HepG2 (cell line): ENCODE data around the gene ELP5. TPM values are rescaled to one million over a fixed set of nuclear protein-coding genes. Genes with fewer than 3 reads are reported as not detected.
A peak's percentile ranks its signal among the peaks of the same experiment; 100 is the strongest.

Experiments
- CEBPB ChIP-seq: IDR thresholded peaks from 2 replicates; pipeline ENCODE4 v1.6.1; 2011; ENCODE audit warnings: low read depth, low read length, improper control_type of control experiment, borderline replicate concordance
- ERF ChIP-seq: IDR thresholded peaks from 2 replicates; pipeline ENCODE4 v1.6.1; 2018; ENCODE audit warnings: missing biosample characterization, missing genetic modification reagents
- GLI4 ChIP-seq: sonication (generic); formaldehyde crosslinking; IDR thresholded peaks from 2 replicates; pipeline ENCODE4 v1.5.1; 2020; ENCODE audit warnings: missing genetic modification reagents, mild to moderate bottlenecking, moderate library complexity, borderline replicate concordance
- MAFK ChIP-seq, 2 experiments: IDR thresholded peaks in 1 of 2; conservative IDR thresholded peaks in 1 of 2; 2 replicates each; pipeline ENCODE4 v1.6.1; 2011; ENCODE audit warnings: improper control_type of control experiment in 2 of 2, low read length in 2 of 2
- RAD21 ChIP-seq: fragments of 450-650 bp; formaldehyde crosslinking; IDR thresholded peaks from 2 replicates; pipeline ENCODE4 v1.5.0; 2020; ENCODE audit warnings: mild to moderate bottlenecking
- RFXAP ChIP-seq: sonication (generic); formaldehyde crosslinking; IDR thresholded peaks from 2 replicates; pipeline ENCODE4 v1.4.0; 2020; ENCODE audit warnings: missing genetic modification reagents, borderline replicate concordance
- RXRB ChIP-seq: IDR thresholded peaks from 2 replicates; pipeline ENCODE4 v1.6.1; 2016; ENCODE audit warnings: borderline replicate concordance, missing genetic modification reagents, missing compliant biosample characterization
- SMAD9 ChIP-seq: sonication (generic); formaldehyde crosslinking; IDR thresholded peaks from 2 replicates; pipeline ENCODE4 v1.5.1; 2020; ENCODE audit warnings: mild to moderate bottlenecking, missing genetic modification reagents
- ZNF383 ChIP-seq: sonication (generic); formaldehyde crosslinking; IDR thresholded peaks from 2 replicates; pipeline ENCODE4 v1.4.0; 2020; ENCODE audit warnings: missing genetic modification reagents, mild to moderate bottlenecking, borderline replicate concordance
- ZNF44 ChIP-seq: sonication (generic); formaldehyde crosslinking; IDR thresholded peaks from 2 replicates; pipeline ENCODE4 v1.5.1; 2020; ENCODE audit warnings: mild to moderate bottlenecking, missing genetic modification reagents
- ZNF619 ChIP-seq: sonication (generic); formaldehyde crosslinking; IDR thresholded peaks from 2 replicates; pipeline ENCODE4 v1.4.0; 2020; ENCODE audit warnings: mild to moderate bottlenecking, missing genetic modification reagents
- ZNF850 ChIP-seq: sonication (generic); formaldehyde crosslinking; conservative IDR thresholded peaks from 2 replicates; pipeline ENCODE4 v1.9.0; 2021; ENCODE audit warnings: mild to moderate bottlenecking, missing genetic modification reagents
- polyA plus RNA-seq, 8 experiments: library from polyadenylated mRNA; depleted of rRNA in 3 of 8; stranded (reverse) in 7 of 8; unstranded in 1 of 8; fragments of >200 nt; fragmentation: Illumina TruSeq in 4 of 8; extraction: Trizol in 4 of 8; gene quantifications; 2 replicates each; pipeline versions ENCODE4 v1.2.1 to v1.2.3, GENCODE V29; 2011 to 2016; ENCODE audit warnings: low read depth in 4 of 8, missing spikeins in 1 of 8, mixed read lengths in 1 of 8; ENCODE audit not compliant: insufficient read depth in 1 of 8
- total RNA-seq, 5 experiments: library from RNA; depleted of rRNA; stranded (reverse); fragments of >200 nt; fragmentation: Illumina TruSeq; extraction: Trizol; gene quantifications; 2 replicates each; pipeline ENCODE4 v1.2.3, GENCODE V29; 2016; ENCODE audit warnings: low read depth in 1 of 5
- TF ChIP-seq, protein P1 (sequence below): sonication (generic); formaldehyde crosslinking; IDR thresholded peaks from 2 replicates; pipeline ENCODE4 v1.4.0; 2020; ENCODE audit warnings: missing genetic modification reagents
- TF ChIP-seq, protein P2 (sequence below): IDR thresholded peaks from 2 replicates; pipeline ENCODE4 v1.6.1; 2016; ENCODE audit warnings: missing genetic modification reagents, missing compliant biosample characterization
- TF ChIP-seq, protein P3 (sequence below): sonication (generic); formaldehyde crosslinking; conservative IDR thresholded peaks from 2 replicates; pipeline ENCODE4 v1.4.0; 2020; ENCODE audit warnings: mild to moderate bottlenecking, missing genetic modification reagents, moderate library complexity
- TF ChIP-seq, protein P4 (sequence below): sonication (generic); formaldehyde crosslinking; IDR thresholded peaks from 2 replicates; pipeline ENCODE4 v1.4.0; 2020; ENCODE audit warnings: mild to moderate bottlenecking, missing genetic modification reagents

The ELP5 gene
- total and polyA plus RNA-seq, 2 of the 13 experiments (the other 11 are each of a cell fraction or from before 2014, with no cell fraction given): 67.6 to 69.8 TPM

DNA sequence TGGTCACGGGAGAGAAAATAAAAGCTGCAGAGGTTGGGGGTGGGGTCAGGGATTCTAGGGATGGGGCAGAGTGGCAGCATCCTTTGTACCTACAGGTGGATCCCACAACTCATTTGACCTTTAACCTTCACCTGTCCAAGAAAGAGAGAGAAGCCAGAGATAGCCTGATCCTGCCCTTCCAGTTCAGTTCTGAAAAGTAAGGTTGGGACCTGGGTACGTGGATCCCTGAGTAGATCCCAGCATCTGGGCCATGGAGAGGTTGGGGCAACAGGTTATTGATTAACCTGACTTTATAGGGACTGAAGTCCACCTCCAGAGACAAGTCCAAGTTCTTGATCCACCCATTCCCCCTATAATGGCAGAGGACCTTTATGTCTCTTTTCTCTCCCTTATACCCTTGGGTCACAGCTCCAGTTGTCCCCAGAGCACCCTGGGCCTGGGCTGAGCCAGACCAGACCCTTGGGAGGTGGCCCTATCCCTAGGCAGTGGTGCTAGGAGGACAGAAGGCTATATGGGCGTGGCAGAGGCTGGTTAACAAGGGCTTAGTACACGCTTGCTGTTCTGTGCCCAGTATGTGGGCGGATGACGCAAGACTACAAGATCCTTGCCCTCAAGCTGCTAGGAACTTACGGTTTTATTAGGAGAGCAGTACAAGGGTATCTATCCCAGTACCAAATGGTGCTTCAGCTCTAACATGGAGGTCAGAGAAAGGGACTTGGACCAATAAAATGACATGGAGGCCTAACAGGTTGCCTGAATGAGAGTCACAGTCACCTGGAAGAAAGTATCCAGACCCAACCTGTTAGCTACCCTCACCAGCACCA, 6.9 kb downstream of the ELP5 start (continued):
- peak; percentile 48; the same call in 1 of the 2 replicates for TF ChIP-seq RXRB (CRISPR knock-in tag)
- TF ChIP-seq ZNF44 (CRISPR knock-in tag): peak; percentile 87; the same call in 1 of the 2 replicates
- no peak for TF ChIP-seq ERF (CRISPR knock-in tag)
- TF ChIP-seq, protein P1, sequence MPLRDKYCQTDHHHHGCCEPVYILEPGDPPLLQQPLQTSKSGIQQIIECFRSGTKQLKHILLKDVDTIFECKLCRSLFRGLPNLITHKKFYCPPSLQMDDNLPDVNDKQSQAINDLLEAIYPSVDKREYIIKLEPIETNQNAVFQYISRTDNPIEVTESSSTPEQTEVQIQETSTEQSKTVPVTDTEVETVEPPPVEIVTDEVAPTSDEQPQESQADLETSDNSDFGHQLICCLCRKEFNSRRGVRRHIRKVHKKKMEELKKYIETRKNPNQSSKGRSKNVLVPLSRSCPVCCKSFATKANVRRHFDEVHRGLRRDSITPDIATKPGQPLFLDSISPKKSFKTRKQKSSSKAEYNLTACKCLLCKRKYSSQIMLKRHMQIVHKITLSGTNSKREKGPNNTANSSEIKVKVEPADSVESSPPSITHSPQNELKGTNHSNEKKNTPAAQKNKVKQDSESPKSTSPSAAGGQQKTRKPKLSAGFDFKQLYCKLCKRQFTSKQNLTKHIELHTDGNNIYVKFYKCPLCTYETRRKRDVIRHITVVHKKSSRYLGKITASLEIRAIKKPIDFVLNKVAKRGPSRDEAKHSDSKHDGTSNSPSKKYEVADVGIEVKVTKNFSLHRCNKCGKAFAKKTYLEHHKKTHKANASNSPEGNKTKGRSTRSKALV (CRISPR knock-in tag): no peak
- TF ChIP-seq, protein P2, sequence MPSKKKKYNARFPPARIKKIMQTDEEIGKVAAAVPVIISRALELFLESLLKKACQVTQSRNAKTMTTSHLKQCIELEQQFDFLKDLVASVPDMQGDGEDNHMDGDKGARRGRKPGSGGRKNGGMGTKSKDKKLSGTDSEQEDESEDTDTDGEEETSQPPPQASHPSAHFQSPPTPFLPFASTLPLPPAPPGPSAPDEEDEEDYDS: no peak; the same call in 1 of the 2 replicates
- TF ChIP-seq RFXAP (CRISPR knock-in tag): no peak
- no peak for TF ChIP-seq RAD21
- TF ChIP-seq, protein P3, sequence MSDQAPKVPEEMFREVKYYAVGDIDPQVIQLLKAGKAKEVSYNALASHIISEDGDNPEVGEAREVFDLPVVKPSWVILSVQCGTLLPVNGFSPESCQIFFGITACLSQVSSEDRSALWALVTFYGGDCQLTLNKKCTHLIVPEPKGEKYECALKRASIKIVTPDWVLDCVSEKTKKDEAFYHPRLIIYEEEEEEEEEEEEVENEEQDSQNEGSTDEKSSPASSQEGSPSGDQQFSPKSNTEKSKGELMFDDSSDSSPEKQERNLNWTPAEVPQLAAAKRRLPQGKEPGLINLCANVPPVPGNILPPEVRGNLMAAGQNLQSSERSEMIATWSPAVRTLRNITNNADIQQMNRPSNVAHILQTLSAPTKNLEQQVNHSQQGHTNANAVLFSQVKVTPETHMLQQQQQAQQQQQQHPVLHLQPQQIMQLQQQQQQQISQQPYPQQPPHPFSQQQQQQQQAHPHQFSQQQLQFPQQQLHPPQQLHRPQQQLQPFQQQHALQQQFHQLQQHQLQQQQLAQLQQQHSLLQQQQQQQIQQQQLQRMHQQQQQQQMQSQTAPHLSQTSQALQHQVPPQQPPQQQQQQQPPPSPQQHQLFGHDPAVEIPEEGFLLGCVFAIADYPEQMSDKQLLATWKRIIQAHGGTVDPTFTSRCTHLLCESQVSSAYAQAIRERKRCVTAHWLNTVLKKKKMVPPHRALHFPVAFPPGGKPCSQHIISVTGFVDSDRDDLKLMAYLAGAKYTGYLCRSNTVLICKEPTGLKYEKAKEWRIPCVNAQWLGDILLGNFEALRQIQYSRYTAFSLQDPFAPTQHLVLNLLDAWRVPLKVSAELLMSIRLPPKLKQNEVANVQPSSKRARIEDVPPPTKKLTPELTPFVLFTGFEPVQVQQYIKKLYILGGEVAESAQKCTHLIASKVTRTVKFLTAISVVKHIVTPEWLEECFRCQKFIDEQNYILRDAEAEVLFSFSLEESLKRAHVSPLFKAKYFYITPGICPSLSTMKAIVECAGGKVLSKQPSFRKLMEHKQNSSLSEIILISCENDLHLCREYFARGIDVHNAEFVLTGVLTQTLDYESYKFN (CRISPR knock-in tag): peak; percentile 91
- TF ChIP-seq SMAD9 (CRISPR knock-in tag): no peak
- TF ChIP-seq, protein P4, sequence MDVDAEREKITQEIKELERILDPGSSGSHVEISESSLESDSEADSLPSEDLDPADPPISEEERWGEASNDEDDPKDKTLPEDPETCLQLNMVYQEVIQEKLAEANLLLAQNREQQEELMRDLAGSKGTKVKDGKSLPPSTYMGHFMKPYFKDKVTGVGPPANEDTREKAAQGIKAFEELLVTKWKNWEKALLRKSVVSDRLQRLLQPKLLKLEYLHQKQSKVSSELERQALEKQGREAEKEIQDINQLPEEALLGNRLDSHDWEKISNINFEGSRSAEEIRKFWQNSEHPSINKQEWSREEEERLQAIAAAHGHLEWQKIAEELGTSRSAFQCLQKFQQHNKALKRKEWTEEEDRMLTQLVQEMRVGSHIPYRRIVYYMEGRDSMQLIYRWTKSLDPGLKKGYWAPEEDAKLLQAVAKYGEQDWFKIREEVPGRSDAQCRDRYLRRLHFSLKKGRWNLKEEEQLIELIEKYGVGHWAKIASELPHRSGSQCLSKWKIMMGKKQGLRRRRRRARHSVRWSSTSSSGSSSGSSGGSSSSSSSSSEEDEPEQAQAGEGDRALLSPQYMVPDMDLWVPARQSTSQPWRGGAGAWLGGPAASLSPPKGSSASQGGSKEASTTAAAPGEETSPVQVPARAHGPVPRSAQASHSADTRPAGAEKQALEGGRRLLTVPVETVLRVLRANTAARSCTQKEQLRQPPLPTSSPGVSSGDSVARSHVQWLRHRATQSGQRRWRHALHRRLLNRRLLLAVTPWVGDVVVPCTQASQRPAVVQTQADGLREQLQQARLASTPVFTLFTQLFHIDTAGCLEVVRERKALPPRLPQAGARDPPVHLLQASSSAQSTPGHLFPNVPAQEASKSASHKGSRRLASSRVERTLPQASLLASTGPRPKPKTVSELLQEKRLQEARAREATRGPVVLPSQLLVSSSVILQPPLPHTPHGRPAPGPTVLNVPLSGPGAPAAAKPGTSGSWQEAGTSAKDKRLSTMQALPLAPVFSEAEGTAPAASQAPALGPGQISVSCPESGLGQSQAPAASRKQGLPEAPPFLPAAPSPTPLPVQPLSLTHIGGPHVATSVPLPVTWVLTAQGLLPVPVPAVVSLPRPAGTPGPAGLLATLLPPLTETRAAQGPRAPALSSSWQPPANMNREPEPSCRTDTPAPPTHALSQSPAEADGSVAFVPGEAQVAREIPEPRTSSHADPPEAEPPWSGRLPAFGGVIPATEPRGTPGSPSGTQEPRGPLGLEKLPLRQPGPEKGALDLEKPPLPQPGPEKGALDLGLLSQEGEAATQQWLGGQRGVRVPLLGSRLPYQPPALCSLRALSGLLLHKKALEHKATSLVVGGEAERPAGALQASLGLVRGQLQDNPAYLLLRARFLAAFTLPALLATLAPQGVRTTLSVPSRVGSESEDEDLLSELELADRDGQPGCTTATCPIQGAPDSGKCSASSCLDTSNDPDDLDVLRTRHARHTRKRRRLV: no peak
- no peak for TF ChIP-seq ZNF619 (CRISPR knock-in tag)
- no peak for TF ChIP-seq MAFK (conservative IDR thresholded peaks at IDR 0.05 in 1 of 2, IDR thresholded peaks at IDR 0.05 in 1 of 2; ENCODE audit: low read length in 2 of 2)
- peak; percentile 95 for TF ChIP-seq CEBPB
- TF ChIP-seq GLI4: 0 out of 2 replicates have a peak, but pooled peaks have one; percentile 37
- TF ChIP-seq ZNF850: no peak
- TF ChIP-seq ZNF383 (CRISPR knock-in tag): no peak
